IMR-90 (cell line): ENCODE measurements around the gene KYAT1. TPM values are rescaled to one million over a fixed set of nuclear protein-coding genes. Genes with fewer than 3 reads are reported as not detected.
"Not testable (repeated sequence)": the region's sequence is repeated elsewhere in the genome, so short reads cannot be mapped to it uniquely, and the experiment has no call there.

Experiments
- ATAC-seq: fragments of 200-7000 bp; cut with Tn5 transposase; 2 replicates; pipeline ENCODE4 v1.9.1; 2020; ENCODE audit warnings: low read depth, mild to moderate bottlenecking, moderate library complexity
- BruUV-seq: library from RNA; stranded (reverse); fragments of 400-500 nt; replicated peaks from 2 replicates; lab custom pipeline; 2021; lab: Mats Ljungman, UMichigan
- CTCF ChIA-PET: fragments of 300-600 bp; formaldehyde crosslinking; extraction: SDS; loops from one replicate; lab custom pipeline; 2021; ENCODE audit warnings: antibody characterized with exemption; lab: Yijun Ruan, JAX
- POLR2A ChIA-PET: fragments of 300-600 bp; sonication (Branson Sonifier 250); formaldehyde crosslinking; loops from one replicate; lab custom pipeline; 2022; ENCODE audit warnings: antibody characterized with exemption; ENCODE audit not compliant: unreplicated experiment; lab: Charles Lee
- DNase-seq: peaks from one replicate; pipeline ENCODE4 v3.0.0; 2013
- H2AFZ ChIP-seq: replicated peaks from 2 replicates; pipeline ENCODE3; 2013; ENCODE audit warnings: low read length, mild to moderate bottlenecking; ENCODE audit not compliant: poor library complexity
- H2AK5ac ChIP-seq: 2 replicates; pipeline ENCODE4 v1.6.1; 2013; ENCODE audit warnings: low read depth, low read length, inconsistent platforms
- H2AK9ac ChIP-seq: replicated peaks from 2 replicates; pipeline ENCODE3; 2013; ENCODE audit warnings: mild to moderate bottlenecking, low read depth, low read length, moderate library complexity; ENCODE audit not compliant: poor library complexity
- H2BK120ac ChIP-seq: 2 replicates; pipeline ENCODE4 v1.6.1; 2013; ENCODE audit warnings: low read depth, low read length, inconsistent platforms
- H2BK15ac ChIP-seq: 3 replicates; pipeline ENCODE4 v1.6.1; 2013; ENCODE audit warnings: low read depth, low read length, inconsistent platforms
- H2BK20ac ChIP-seq: 2 replicates; pipeline ENCODE4 v1.6.1; 2013; ENCODE audit warnings: low read depth, mild to moderate bottlenecking, inconsistent platforms, low read length, moderate library complexity
- H2BK5ac ChIP-seq: 2 replicates; pipeline ENCODE4 v1.6.1; 2013; ENCODE audit warnings: mild to moderate bottlenecking, low read depth, low read length, inconsistent platforms; ENCODE audit not compliant: poor library complexity, severe bottlenecking
- H3K14ac ChIP-seq: replicated peaks from 2 replicates; pipeline ENCODE4 v1.6.1; 2013; ENCODE audit warnings: low read depth, low read length, inconsistent platforms
- H3K18ac ChIP-seq: 2 replicates; pipeline ENCODE4 v1.6.1; 2013; ENCODE audit warnings: low read depth, low read length, control low read depth
- H3K23ac ChIP-seq: 2 replicates; pipeline ENCODE4 v1.6.1; 2013; ENCODE audit warnings: low read depth, low read length, inconsistent platforms
- H3K27ac ChIP-seq: 2 replicates; pipeline ENCODE4 v1.5.1; 2013; ENCODE audit warnings: mild to moderate bottlenecking, control low read depth, low read length; ENCODE audit not compliant: insufficient read depth
- H3K27me3 ChIP-seq: 2 replicates; pipeline ENCODE4 v1.6.1; 2013; ENCODE audit warnings: low read length; ENCODE audit not compliant: control insufficient read depth, insufficient read depth
- H3K36me3 ChIP-seq: 2 replicates; pipeline ENCODE4 v1.6.1; 2013; ENCODE audit warnings: low read length, mixed read lengths; ENCODE audit not compliant: control insufficient read depth, insufficient read depth
- H3K4ac ChIP-seq: 2 replicates; pipeline ENCODE4 v1.6.1; 2013; ENCODE audit warnings: low read depth, low read length, inconsistent platforms
- H3K4me1 ChIP-seq: 2 replicates; pipeline ENCODE4 v1.6.1; 2013; ENCODE audit warnings: low read length, mixed read lengths; ENCODE audit not compliant: control insufficient read depth, insufficient read depth
- H3K4me2 ChIP-seq: 2 replicates; pipeline ENCODE4 v1.6.1; 2013; ENCODE audit warnings: low read depth, mild to moderate bottlenecking, control low read depth, low read length, moderate library complexity
- H3K4me3 ChIP-seq: 2 replicates; pipeline ENCODE4 v1.5.1; 2013; ENCODE audit warnings: low read depth, mild to moderate bottlenecking, control low read depth, low read length, moderate library complexity; ENCODE audit not compliant: insufficient read depth
- H3K56ac ChIP-seq: 2 replicates; pipeline ENCODE4 v1.6.1; 2013; ENCODE audit warnings: low read length, inconsistent platforms; ENCODE audit not compliant: insufficient read depth; ENCODE audit errors: extremely low read depth
- H3K79me1 ChIP-seq, 2 experiments: 2 replicates each; pipeline ENCODE4 v1.6.1; 2013; ENCODE audit warnings: low read length in 2 of 2, inconsistent platforms in 1 of 2, low read depth in 1 of 2
- H3K9ac ChIP-seq: 2 replicates; pipeline ENCODE4 v1.6.1; 2013; ENCODE audit warnings: low read depth, low read length, control low read depth
- H3K9me1 ChIP-seq: 2 replicates; pipeline ENCODE4 v1.6.1; 2013; ENCODE audit warnings: low read length, inconsistent platforms; ENCODE audit not compliant: insufficient read depth
- H3K9me3 ChIP-seq: 2 replicates; pipeline ENCODE4 v1.6.1; 2013; ENCODE audit warnings: low read length; ENCODE audit not compliant: control insufficient read depth, insufficient read depth
- H4K20me1 ChIP-seq: 2 replicates; pipeline ENCODE4 v1.6.1; 2013; ENCODE audit warnings: low read length, inconsistent platforms; ENCODE audit not compliant: insufficient read depth
- H4K5ac ChIP-seq: 2 replicates; pipeline ENCODE4 v1.6.1; 2013; ENCODE audit warnings: mild to moderate bottlenecking, low read depth, low read length, control low read depth
- H4K8ac ChIP-seq, 2 experiments: 2 replicates each; pipeline ENCODE4 v1.6.1; 2013; ENCODE audit warnings: low read depth in 2 of 2, low read length in 2 of 2, control low read depth in 1 of 2, inconsistent platforms in 1 of 2
- H4K91ac ChIP-seq: 2 replicates; pipeline ENCODE4 v1.6.1; 2013; ENCODE audit warnings: low read depth, low read length, inconsistent platforms; ENCODE audit not compliant: insufficient read depth
- WGBS, 2 experiments: methylation state at CpG; one replicate each; pipeline versions ENCODE4 v1.1.5 to v1.1.7; 2013; ENCODE audit warnings: missing lambda C conversion rate in 2 of 2; ENCODE audit not compliant: insufficient read length in 1 of 2; ENCODE audit errors: extremely low coverage in 2 of 2; 5-methylcytosine and 5-hydroxymethylcytosine counted together
- dilution Hi-C: fragments of 300-500 bp; cut with HindIII; formaldehyde crosslinking; loops from one replicate; pipeline ENCODE4 v1.14.3; 2018; ENCODE audit warnings: low sequenced_read_pairs; ENCODE audit not compliant: unreplicated experiment
- in situ Hi-C: fragments of 300-500 bp; cut with MboI; formaldehyde crosslinking; loops from 3 replicates; pipeline ENCODE4 v1.14.3; 2019; ENCODE audit warnings: low sequenced_read_pairs, inconsistent platforms, mixed read lengths
- intact Hi-C: fragments of 100-400 bp; cut with micrococcal nuclease; formaldehyde crosslinking; loops from 2 replicates; pipeline ENCODE4 v1.10.0; 2022
- polyA plus RNA-seq, 3 experiments: library from polyadenylated mRNA; depleted of rRNA; stranded (reverse); fragments of >200 nt; gene quantifications; 2 replicates each; pipeline ENCODE4 v1.2.3, GENCODE V29; 2012; ENCODE audit warnings: low replicate concordance in 1 of 3
- total RNA-seq: library from RNA; depleted of rRNA; stranded (reverse); fragments of >200 nt; gene quantifications from 2 replicates; pipeline ENCODE4 v1.2.3, GENCODE V29; 2012
- TF ChIP-seq, protein P1 (sequence below): fragments of 150-350 bp; IDR thresholded peaks from 2 replicates; pipeline ENCODE4 v1.6.1; 2016; ENCODE audit warnings: low read depth, mild to moderate bottlenecking, low read length, moderate library complexity, borderline replicate concordance
- TF ChIP-seq, protein P2 (sequence below): fragments of 150-350 bp; IDR thresholded peaks from 2 replicates; pipeline ENCODE4 v1.6.1; 2017; ENCODE audit warnings: mild to moderate bottlenecking, antibody characterized with exemption, low read length, low read depth

Gene KYAT1
- total and polyA plus RNA-seq, 2 of the 4 experiments (the other 2 are of a cell fraction) = 6.8 to 9.5 TPM

GRCh38 chr9:128860937-128861336, 20.8 kb downstream of the KYAT1 start:
- no peak for DNase-seq
- Histone ChIP-seq H3K9ac (no peak overlapping the region), H3K27me3 (no peaks in the 10 kb centered on the region), H2AK9ac (no peak overlapping the region), H2BK15ac (no peak overlapping the region), H4K91ac (no peak overlapping the region), H4K20me1 (no peaks in the 10 kb centered on the region), H3K9me1 (0 out of 2 replicates have a peak, but pooled peaks cover 3% of the 10 kb centered on the region), H3K14ac (no peak overlapping the region), H4K5ac (no peak overlapping the region), H2BK120ac (no peak overlapping the region), H2AFZ (no peak overlapping the region), H2BK5ac (no peak overlapping the region), H3K23ac (no peak overlapping the region), H3K18ac (no peak overlapping the region), H3K56ac (no peak overlapping the region), H3K4me2 (no peak overlapping the region), H3K4ac (no peak overlapping the region), H3K36me3 (no peaks in the 10 kb centered on the region; the same call in 1 of the 2 replicates), H3K4me1 (no peaks in the 10 kb centered on the region), H3K4me3 (no peak overlapping the region), H2AK5ac (no peak overlapping the region), H3K9me3 (no peaks in the 10 kb centered on the region), H4K8ac (no peak overlapping the region), H3K79me1 (peaks cover 7 to 30% of the 10 kb centered on the region in 2 experiments; a peak in 3 of 4 replicates), H3K27ac (no peak overlapping the region), H2BK20ac (no peak overlapping the region)
- TF ChIP-seq, protein P1, sequence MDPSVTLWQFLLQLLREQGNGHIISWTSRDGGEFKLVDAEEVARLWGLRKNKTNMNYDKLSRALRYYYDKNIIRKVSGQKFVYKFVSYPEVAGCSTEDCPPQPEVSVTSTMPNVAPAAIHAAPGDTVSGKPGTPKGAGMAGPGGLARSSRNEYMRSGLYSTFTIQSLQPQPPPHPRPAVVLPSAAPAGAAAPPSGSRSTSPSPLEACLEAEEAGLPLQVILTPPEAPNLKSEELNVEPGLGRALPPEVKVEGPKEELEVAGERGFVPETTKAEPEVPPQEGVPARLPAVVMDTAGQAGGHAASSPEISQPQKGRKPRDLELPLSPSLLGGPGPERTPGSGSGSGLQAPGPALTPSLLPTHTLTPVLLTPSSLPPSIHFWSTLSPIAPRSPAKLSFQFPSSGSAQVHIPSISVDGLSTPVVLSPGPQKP = no peak
- TF ChIP-seq, protein P2, sequence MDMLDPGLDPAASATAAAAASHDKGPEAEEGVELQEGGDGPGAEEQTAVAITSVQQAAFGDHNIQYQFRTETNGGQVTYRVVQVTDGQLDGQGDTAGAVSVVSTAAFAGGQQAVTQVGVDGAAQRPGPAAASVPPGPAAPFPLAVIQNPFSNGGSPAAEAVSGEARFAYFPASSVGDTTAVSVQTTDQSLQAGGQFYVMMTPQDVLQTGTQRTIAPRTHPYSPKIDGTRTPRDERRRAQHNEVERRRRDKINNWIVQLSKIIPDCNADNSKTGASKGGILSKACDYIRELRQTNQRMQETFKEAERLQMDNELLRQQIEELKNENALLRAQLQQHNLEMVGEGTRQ = no peak
- intact Hi-C loops = loop anchor here (5.0 kb wide), 1 partner anchor 86 kb away; the partner anchor contains the start of genes DOLK and NUP188
- WGBS, 2 experiments = no CpG with 5 or more reads among the region's 5 CpGs
- POLR2A ChIA-PET = no interaction called here
- BruUV-seq = no TSS peak
- ATAC-seq = no peak
- CTCF ChIA-PET = interaction anchor here (0.9 to 1.4 kb wide), 2 partner anchors 66 to 67 kb away, joined by 3 to 4 read pairs; no protein-coding TSS in a partner anchor
- dilution Hi-C loops = no loop called here
- in situ Hi-C loops = no loop called here

- dilution Hi-C loops, H3K9me1 ChIP-seq, H3K4me1 ChIP-seq, intact Hi-C loops, H2BK15ac ChIP-seq, POLR2A ChIA-PET, H2AK5ac ChIP-seq, H2AK9ac ChIP-seq, H3K56ac ChIP-seq, H4K8ac ChIP-seq, H3K18ac ChIP-seq, ATAC-seq, H3K9ac ChIP-seq, CTCF ChIA-PET, H3K14ac ChIP-seq, H4K20me1 ChIP-seq, H2BK20ac ChIP-seq, DNase-seq, H3K27ac ChIP-seq, H3K23ac ChIP-seq, in situ Hi-C loops, H3K27me3 ChIP-seq, H4K91ac ChIP-seq, H3K4me2 ChIP-seq, H2BK5ac ChIP-seq, H3K9me3 ChIP-seq, H3K4me3 ChIP-seq, H4K5ac ChIP-seq, H3K36me3 ChIP-seq, H3K4ac ChIP-seq, H2BK120ac ChIP-seq, BruUV-seq, H2AFZ ChIP-seq: not testable (repeated sequence)
- 100% methylated on average over 1 of the region's 7 CpGs; no CpG with 5 or more reads in 1 of the 2 experiments for WGBS, 2 experiments
- H3K79me1 ChIP-seq = peaks cover 7 to 14% of the 10 kb centered on the region in 2 experiments; a peak in 3 of 4 replicates
Observed at GRCh38 chr9:128858476-128858875, 23.3 kb downstream of the KYAT1 start.
